Mesothelial cell of epicardium (in vitro differentiated cells): Measurements from ENCODE around the gene RARG. TPM values are rescaled to one million over a fixed set of nuclear protein-coding genes. Genes with fewer than 3 reads are reported as not detected.

ENCODE experiments used
- DNase-seq, 2 experiments: peaks; one replicate each; pipeline ENCODE4 v3.0.0; 2021; ENCODE audit warnings: low spot score in 2 of 2; ENCODE audit not compliant: unreplicated experiment in 2 of 2
- H3K27ac Mint-ChIP-seq: 2 replicates; pipeline ENCODE4 v1.8.0; 2021; ENCODE audit warnings: mixed read lengths
- H3K27me3 Mint-ChIP-seq: 2 replicates; pipeline ENCODE4 v1.8.0; 2021; ENCODE audit warnings: low read depth, mixed read lengths
- H3K36me3 Mint-ChIP-seq: 2 replicates; pipeline ENCODE4 v1.8.0; 2021; ENCODE audit warnings: mixed read lengths
- H3K4me1 Mint-ChIP-seq: 2 replicates; pipeline ENCODE4 v1.8.0; 2021; ENCODE audit warnings: mixed read lengths
- H3K4me3 Mint-ChIP-seq: 2 replicates; pipeline ENCODE4 v1.8.0; 2021; ENCODE audit warnings: mild to moderate bottlenecking, moderate library complexity, mixed read lengths
- H3K9me3 Mint-ChIP-seq: 2 replicates; pipeline ENCODE4 v1.8.0; 2021; ENCODE audit warnings: mixed read lengths
- CTCF ChIP-seq: fragments of 200-600 bp; sonication (generic); IDR thresholded peaks from one replicate; pipeline ENCODE4 v1.5.0; 2021; ENCODE audit warnings: antibody characterized with exemption; ENCODE audit not compliant: unreplicated experiment
- total RNA-seq: library from RNA; stranded (reverse); gene quantifications from 3 replicates; pipeline ENCODE4 v1.2.1, GENCODE V29; 2021

RARG gene
- total RNA-seq, 1 donor from 2014 or later, result 72.2 TPM

GRCh38 chr12:53252349-53252916 is 20.4 kb upstream of the RARG start:
- no peak for TF ChIP-seq CTCF
- Mint-ChIP-seq H3K4me3 (peak overlapping the region; percentile 94), H3K36me3 (no peaks in the 10 kb centered on the region), H3K9me3 (no peaks in the 10 kb centered on the region), H3K27ac (peak overlapping the region; percentile 95), H3K27me3 (no peaks in the 10 kb centered on the region), H3K4me1 (peaks cover 24% of the 10 kb centered on the region)
- no peak for DNase-seq

DNA sequence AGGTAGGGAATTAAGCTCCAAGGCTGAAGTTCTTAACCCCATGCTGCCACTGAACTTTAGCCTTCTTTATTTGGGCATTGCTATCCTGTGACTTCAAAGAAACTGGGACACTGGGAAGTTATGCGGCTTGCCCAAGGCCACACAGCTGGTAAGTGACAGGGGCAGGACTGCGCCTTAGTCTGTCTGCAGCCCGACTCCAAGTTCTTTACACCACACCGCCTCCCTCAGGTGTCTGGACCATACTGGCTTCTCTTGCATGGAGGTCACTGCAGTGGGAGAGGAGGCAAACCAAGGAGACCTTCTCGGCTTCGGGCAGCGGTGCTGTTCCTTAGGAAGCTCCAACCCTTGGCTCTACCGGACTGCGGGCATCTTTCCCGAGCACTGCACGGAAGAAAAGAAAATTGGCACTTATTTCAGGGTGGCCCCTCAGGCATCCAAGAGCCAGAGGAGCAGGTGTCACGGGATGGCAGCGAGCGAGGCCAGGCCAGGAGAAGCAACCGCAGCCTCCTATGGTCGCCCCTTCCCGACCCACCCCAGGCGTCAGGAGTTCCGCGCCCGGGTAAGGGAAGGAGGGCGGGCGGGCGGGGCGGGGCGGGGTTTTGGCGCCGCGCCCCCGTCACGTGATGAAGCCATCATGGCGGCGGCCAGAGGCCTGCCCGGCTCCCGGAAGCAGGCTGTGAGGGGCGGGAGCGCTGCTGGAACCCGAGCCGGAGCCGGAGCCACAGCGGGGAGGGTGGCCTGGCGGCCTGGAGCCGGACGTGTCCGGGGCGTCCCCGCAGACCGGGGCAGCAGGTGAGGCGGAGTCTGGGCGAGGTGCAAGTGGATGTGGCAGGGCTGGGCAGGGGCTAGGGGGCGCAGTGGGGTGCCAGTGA is 19.7 kb upstream of the RARG start:
- peak overlapping the region; percentile 94 for H3K4me3 Mint-ChIP-seq
- no peaks in the 10 kb centered on the region for H3K27me3 Mint-ChIP-seq
- H3K27ac Mint-ChIP-seq, result peak overlapping the region; percentile 95
- H3K36me3 Mint-ChIP-seq, result no peaks in the 10 kb centered on the region
- peak; percentile 71 to 81 for DNase-seq
- no peaks in the 10 kb centered on the region for H3K9me3 Mint-ChIP-seq
- no peak for TF ChIP-seq CTCF
- H3K4me1 Mint-ChIP-seq, result peaks cover 24% of the 10 kb centered on the region

- H3K4me3 Mint-ChIP-seq, result no peak overlapping the region
- H3K27ac Mint-ChIP-seq, result no peak overlapping the region
- H3K27me3 Mint-ChIP-seq, result no peaks in the 10 kb centered on the region
- H3K36me3 Mint-ChIP-seq, result no peaks in the 10 kb centered on the region
- H3K4me1 Mint-ChIP-seq, result peaks cover 11% of the 10 kb centered on the region
- H3K9me3 Mint-ChIP-seq, result no peaks in the 10 kb centered on the region
- TF ChIP-seq CTCF, result no peak
- no peak for DNase-seq
Observed at GRCh38 chr12:53245286-53245685, 13.3 kb upstream of the RARG start.

GRCh38 chr12:53244337-53244736 is 12.3 kb upstream of the RARG start:
- H3K27me3 Mint-ChIP-seq, result no peaks in the 10 kb centered on the region
- DNase-seq, result no peak
- H3K27ac Mint-ChIP-seq, result no peak overlapping the region
- peaks cover 11% of the 10 kb centered on the region for H3K4me1 Mint-ChIP-seq
- H3K4me3 Mint-ChIP-seq, result no peak overlapping the region
- H3K36me3 Mint-ChIP-seq, result no peaks in the 10 kb centered on the region
- no peaks in the 10 kb centered on the region for H3K9me3 Mint-ChIP-seq
- no peak for TF ChIP-seq CTCF

DNA sequence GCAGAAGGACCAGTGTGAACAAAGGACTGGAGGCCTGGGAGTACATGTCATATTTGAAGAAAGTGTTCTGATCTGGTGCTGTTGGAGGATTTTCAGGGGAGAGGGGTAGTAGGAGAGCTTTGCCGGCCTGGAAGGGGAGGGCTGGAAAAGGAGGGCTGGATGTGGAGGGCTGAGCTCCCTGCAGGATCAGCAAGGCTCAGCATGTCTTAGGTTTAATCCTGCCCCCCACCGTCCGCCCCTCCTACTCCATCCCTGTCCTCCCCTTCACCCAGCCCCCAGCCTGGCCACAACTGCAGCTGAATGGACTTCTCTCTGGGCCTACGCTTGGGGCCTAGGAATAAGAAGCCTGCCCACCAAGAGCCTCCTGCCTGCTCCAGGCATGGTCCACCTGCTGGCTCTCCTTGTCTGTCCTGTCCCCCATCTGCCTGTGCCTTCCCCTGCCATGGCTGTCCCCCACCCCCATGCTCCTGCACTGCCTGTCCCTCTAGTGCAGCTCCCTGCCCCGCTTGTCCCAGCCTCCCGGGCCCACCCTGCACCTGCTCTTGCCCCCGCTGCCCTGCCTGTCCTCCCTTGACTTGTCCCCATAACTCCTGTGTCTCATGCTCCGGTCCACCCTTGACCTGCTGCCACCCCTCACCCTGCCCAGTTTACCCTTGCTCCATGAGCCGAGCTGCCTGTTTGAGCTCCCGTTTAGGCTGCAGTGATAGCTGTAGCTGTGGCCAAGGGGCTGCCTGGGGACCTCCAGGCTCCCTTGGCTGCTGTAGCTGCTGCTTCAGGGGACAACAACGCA is 9.8 kb upstream of the RARG start:
- no peak for DNase-seq
- Mint-ChIP-seq H3K36me3 (no peaks in the 10 kb centered on the region), H3K4me1 (peaks cover 11% of the 10 kb centered on the region), H3K27me3 (no peaks in the 10 kb centered on the region), H3K4me3 (no peak overlapping the region), H3K27ac (peak overlapping the region; percentile 25), H3K9me3 (no peaks in the 10 kb centered on the region)
- no peak for TF ChIP-seq CTCF
